ENCODE measurements around the gene DAP3.

- TF ChIP-seq CTCF (conservative IDR thresholded peaks at IDR 0.05 in 1 of 2, IDR thresholded peaks at IDR 0.05 in 1 of 2; ENCODE audit: low read depth in 1 of 2, low read length in 2 of 2) = no peak
- TF ChIP-seq EZH2 (IDR thresholded peaks at IDR 0.05; ENCODE audit: low read length, missing control alignments) = no peak
These were observed 72.0 kb downstream of the DAP3 start for GRCh38 chr1:155760751-155761475.
